Measurements from ENCODE around the gene TMEM260. TPM values are rescaled to one million over a fixed set of nuclear protein-coding genes. Genes with fewer than 3 reads are reported as not detected.
"Not testable (repeated sequence)": the region's sequence is repeated elsewhere in the genome, so short reads cannot be mapped to it uniquely, and the experiment has no call there.

TMEM260 gene
- total RNA-seq, 1 donor from 2014 or later = 14.2 TPM

- intact Hi-C loops (cut with micrococcal nuclease) = no loop called here
- no peaks in the 10 kb centered on the region for H3K36me3 Mint-ChIP-seq (ENCODE audit: low read depth)
- no peaks in the 10 kb centered on the region for H3K9me3 Mint-ChIP-seq
- peaks cover 12% of the 10 kb centered on the region for H3K27me3 Mint-ChIP-seq (ENCODE audit: insufficient read depth)
- H3K27ac Mint-ChIP-seq = no peak overlapping the region
- DNase-seq (ENCODE audit: low spot score) = no peak
- H3K4me3 Mint-ChIP-seq = no peak overlapping the region
- H3K4me1 Mint-ChIP-seq (ENCODE audit: low read depth) = no peaks in the 10 kb centered on the region
Measured at GRCh38 chr14:56570295-56570694, 9.3 kb upstream of the TMEM260 start.

GRCh38 chr14:56580221-56580711 lies 668 bp downstream of the TMEM260 start:
- Mint-ChIP-seq H3K27me3 (ENCODE audit: insufficient read depth) (no peaks in the 10 kb centered on the region), H3K36me3 (ENCODE audit: low read depth) (peaks cover 2% of the 10 kb centered on the region), H3K4me1 (ENCODE audit: low read depth) (peaks cover 32% of the 10 kb centered on the region), H3K27ac (peak overlapping the region; percentile 89), H3K4me3 (peak overlapping the region; percentile 91), H3K9me3 (no peaks in the 10 kb centered on the region)
- no peak for DNase-seq (ENCODE audit: low spot score)
- intact Hi-C loops (cut with micrococcal nuclease) = loop anchor here (1.0 to 10.0 kb wide), 3 partner anchors 480 to 812 kb away; partner anchors contain the start of gene NAA30

- no peaks in the 10 kb centered on the region for H3K9me3 Mint-ChIP-seq
- peaks cover 2% of the 10 kb centered on the region for H3K36me3 Mint-ChIP-seq (ENCODE audit: low read depth)
- H3K4me3 Mint-ChIP-seq = peak overlapping the region; percentile 91
- DNase-seq (ENCODE audit: low spot score) = no peak
- intact Hi-C loops (cut with micrococcal nuclease) = loop anchor here (5.0 to 10.0 kb wide), 2 partner anchors 776 to 811 kb away; partner anchors contain the start of gene NAA30
- no peak overlapping the region for H3K27ac Mint-ChIP-seq
- H3K4me1 Mint-ChIP-seq (ENCODE audit: low read depth) = peaks cover 32% of the 10 kb centered on the region
- no peaks in the 10 kb centered on the region for H3K27me3 Mint-ChIP-seq (ENCODE audit: insufficient read depth)
Measured at GRCh38 chr14:56581041-56581727, 1.6 kb downstream of the TMEM260 start.

GRCh38 chr14:56585461-56586084 lies 6.0 kb downstream of the TMEM260 start:
- H3K4me1 Mint-ChIP-seq (ENCODE audit: low read depth) = peaks cover 27% of the 10 kb centered on the region
- peaks cover 9% of the 10 kb centered on the region for H3K36me3 Mint-ChIP-seq (ENCODE audit: low read depth)
- H3K9me3 Mint-ChIP-seq = no peaks in the 10 kb centered on the region
- H3K27ac Mint-ChIP-seq = no peak overlapping the region
- intact Hi-C loops (cut with micrococcal nuclease) = loop anchor here (10.0 kb wide), 1 partner anchor 781 kb away; no protein-coding TSS in a partner anchor
- no peak for DNase-seq (ENCODE audit: low spot score)
- H3K4me3 Mint-ChIP-seq = no peak overlapping the region
- H3K27me3 Mint-ChIP-seq (ENCODE audit: insufficient read depth) = no peaks in the 10 kb centered on the region

GRCh38 chr14:56587701-56588100 lies 8.1 kb downstream of the TMEM260 start:
- intact Hi-C loops (cut with micrococcal nuclease) = loop anchor here (10.0 kb wide), 1 partner anchor 783 kb away; no protein-coding TSS in a partner anchor
- no peaks in the 10 kb centered on the region for H3K27me3 Mint-ChIP-seq (ENCODE audit: insufficient read depth)
- H3K27ac Mint-ChIP-seq = no peak overlapping the region
- peaks cover 8% of the 10 kb centered on the region for H3K4me1 Mint-ChIP-seq (ENCODE audit: low read depth)
- no peaks in the 10 kb centered on the region for H3K9me3 Mint-ChIP-seq
- H3K4me3 Mint-ChIP-seq = no peak overlapping the region
- DNase-seq (ENCODE audit: low spot score) = no peak
- H3K36me3 Mint-ChIP-seq (ENCODE audit: low read depth) = peaks cover 7% of the 10 kb centered on the region

GRCh38 chr14:56590535-56590960 lies 10.9 kb downstream of the TMEM260 start:
- intact Hi-C loops (cut with micrococcal nuclease) = no loop called here
- Mint-ChIP-seq H3K9me3 (no peaks in the 10 kb centered on the region), H3K36me3 (ENCODE audit: low read depth) (peaks cover 11% of the 10 kb centered on the region), H3K4me3 (no peak overlapping the region), H3K4me1 (ENCODE audit: low read depth) (no peaks in the 10 kb centered on the region), H3K27ac (no peak overlapping the region), H3K27me3 (ENCODE audit: insufficient read depth) (no peaks in the 10 kb centered on the region)
- no peak for DNase-seq (ENCODE audit: low spot score)

GRCh38 chr14:56592746-56593544 lies 13.3 kb downstream of the TMEM260 start:
- H3K9me3 Mint-ChIP-seq = no peaks in the 10 kb centered on the region
- no peak overlapping the region for H3K4me3 Mint-ChIP-seq
- H3K27ac Mint-ChIP-seq = no peak overlapping the region
- peaks cover 15% of the 10 kb centered on the region for H3K36me3 Mint-ChIP-seq (ENCODE audit: low read depth)
- H3K27me3 Mint-ChIP-seq (ENCODE audit: insufficient read depth) = no peaks in the 10 kb centered on the region
- intact Hi-C loops (cut with micrococcal nuclease) = no loop called here
- no peak for DNase-seq (ENCODE audit: low spot score)
- H3K4me1 Mint-ChIP-seq (ENCODE audit: low read depth) = no peaks in the 10 kb centered on the region

GRCh38 chr14:56594428-56594827 lies 14.8 kb downstream of the TMEM260 start:
- no peaks in the 10 kb centered on the region for H3K4me1 Mint-ChIP-seq (ENCODE audit: low read depth)
- H3K27ac Mint-ChIP-seq = no peak overlapping the region
- no peak for DNase-seq (ENCODE audit: low spot score)
- intact Hi-C loops (cut with micrococcal nuclease) = no loop called here
- H3K4me3 Mint-ChIP-seq = no peak overlapping the region
- H3K27me3 Mint-ChIP-seq (ENCODE audit: insufficient read depth) = no peaks in the 10 kb centered on the region
- peaks cover 16% of the 10 kb centered on the region for H3K36me3 Mint-ChIP-seq (ENCODE audit: low read depth)
- H3K9me3 Mint-ChIP-seq = no peaks in the 10 kb centered on the region

GRCh38 chr14:56598519-56598918 lies 18.9 kb downstream of the TMEM260 start:
- Mint-ChIP-seq H3K36me3 (ENCODE audit: low read depth) (peaks cover 18% of the 10 kb centered on the region), H3K4me1 (ENCODE audit: low read depth) (no peaks in the 10 kb centered on the region), H3K27ac (no peak overlapping the region), H3K27me3 (ENCODE audit: insufficient read depth) (no peaks in the 10 kb centered on the region), H3K9me3 (no peaks in the 10 kb centered on the region), H3K4me3 (no peak overlapping the region)
- intact Hi-C loops (cut with micrococcal nuclease) = no loop called here
- DNase-seq (ENCODE audit: low spot score) = no peak

GRCh38 chr14:56603648-56604047 lies 24.1 kb downstream of the TMEM260 start:
- intact Hi-C loops (cut with micrococcal nuclease) = no loop called here
- Mint-ChIP-seq H3K36me3 (ENCODE audit: low read depth) (peaks cover 12% of the 10 kb centered on the region), H3K4me1 (ENCODE audit: low read depth) (no peaks in the 10 kb centered on the region), H3K4me3 (no peak overlapping the region), H3K27ac (no peak overlapping the region), H3K9me3 (no peaks in the 10 kb centered on the region), H3K27me3 (ENCODE audit: insufficient read depth) (no peaks in the 10 kb centered on the region)
- DNase-seq (ENCODE audit: low spot score) = no peak

GRCh38 chr14:56608689-56609088 lies 29.1 kb downstream of the TMEM260 start:
- no peak overlapping the region for H3K27ac Mint-ChIP-seq
- intact Hi-C loops (cut with micrococcal nuclease) = no loop called here
- H3K36me3 Mint-ChIP-seq (ENCODE audit: low read depth) = peaks cover 19% of the 10 kb centered on the region
- H3K4me1 Mint-ChIP-seq (ENCODE audit: low read depth) = no peaks in the 10 kb centered on the region
- no peak overlapping the region for H3K4me3 Mint-ChIP-seq
- no peak for DNase-seq (ENCODE audit: low spot score)
- H3K27me3 Mint-ChIP-seq (ENCODE audit: insufficient read depth) = no peaks in the 10 kb centered on the region
- H3K9me3 Mint-ChIP-seq = no peaks in the 10 kb centered on the region

GRCh38 chr14:56611663-56612062 lies 32.1 kb downstream of the TMEM260 start:
- H3K27ac Mint-ChIP-seq; H3K4me3 Mint-ChIP-seq; H3K9me3 Mint-ChIP-seq; DNase-seq (ENCODE audit: low spot score); intact Hi-C loops (cut with micrococcal nuclease); H3K4me1 Mint-ChIP-seq (ENCODE audit: low read depth); H3K27me3 Mint-ChIP-seq (ENCODE audit: insufficient read depth): not testable (repeated sequence)
- H3K36me3 Mint-ChIP-seq (ENCODE audit: low read depth) = peaks cover 25% of the 10 kb centered on the region

- Mint-ChIP-seq H3K36me3 (ENCODE audit: low read depth) (peaks cover 17% of the 10 kb centered on the region), H3K4me3 (no peak overlapping the region), H3K4me1 (ENCODE audit: low read depth) (no peaks in the 10 kb centered on the region), H3K9me3 (no peaks in the 10 kb centered on the region), H3K27me3 (ENCODE audit: insufficient read depth) (no peaks in the 10 kb centered on the region), H3K27ac (no peak overlapping the region)
- intact Hi-C loops (cut with micrococcal nuclease) = no loop called here
- no peak for DNase-seq (ENCODE audit: low spot score)
Measured at GRCh38 chr14:56617084-56617483, 37.5 kb downstream of the TMEM260 start.

All from activated T-helper 1 cell treated with anti-CD3 and anti-CD28 coated beads, Interleukin-12 subunit alpha, Interleukin-12 subunit beta, Interleukin-2, Interleukin-4 antibody, amounts not matched to agents 30 ng/mL and 10 ng/mL and 1 ng/mL, durations not matched to agents 14 hours and 24 hours and 36 hours (primary cell).